DOHH2 (cell line): ENCODE measurements around the gene CNTN1.

Source experiments
- H3F3A ChIP-seq: fragments of 200-600 bp; sonication (generic), shearing (Covaris generic); 2 replicates; pipeline ENCODE4 v1.6.0; 2016; ENCODE audit warnings: antibody characterized with exemption, mild to moderate bottlenecking; ENCODE audit not compliant: control insufficient read depth, insufficient read depth
- H3K27ac ChIP-seq: fragments of 200-600 bp; sonication (generic); 2 replicates; pipeline ENCODE4 v1.5.1; 2014; ENCODE audit warnings: low read depth, mild to moderate bottlenecking, low read length, moderate library complexity
- H3K27me3 ChIP-seq: fragments of 200-600 bp; sonication (generic); 2 replicates; pipeline ENCODE4 v1.6.1; 2014; ENCODE audit warnings: mild to moderate bottlenecking, low read length, mixed read lengths; ENCODE audit not compliant: control insufficient read depth
- H3K36me3 ChIP-seq: fragments of 200-600 bp; sonication (generic); 2 replicates; pipeline ENCODE4 v1.6.1; 2014; ENCODE audit warnings: mild to moderate bottlenecking, low read length, moderate library complexity, mixed read lengths; ENCODE audit not compliant: control insufficient read depth
- H3K4me1 ChIP-seq: fragments of 200-600 bp; sonication (generic); 2 replicates; pipeline ENCODE4 v1.6.1; 2014; ENCODE audit warnings: mild to moderate bottlenecking, low read length, mixed read lengths; ENCODE audit not compliant: control insufficient read depth
- H3K4me2 ChIP-seq: fragments of 200-600 bp; sonication (generic); 2 replicates; pipeline ENCODE4 v1.6.0; 2014; ENCODE audit warnings: mild to moderate bottlenecking, low read length, moderate library complexity
- H3K4me3 ChIP-seq: fragments of 200-600 bp; sonication (generic); 2 replicates; pipeline ENCODE4 v1.5.1; 2014; ENCODE audit warnings: mild to moderate bottlenecking, low read length, mixed read lengths
- H3K79me2 ChIP-seq: fragments of 200-600 bp; sonication (generic); 2 replicates; pipeline ENCODE4 v1.6.1; 2014; ENCODE audit warnings: mild to moderate bottlenecking, low read length, mixed read lengths; ENCODE audit not compliant: control insufficient read depth
- H3K9me2 ChIP-seq: fragments of 200-600 bp; sonication (generic); replicated peaks from 2 replicates; pipeline ENCODE4 v1.6.1; 2014; ENCODE audit warnings: mild to moderate bottlenecking, low read length, mixed read lengths; ENCODE audit not compliant: control insufficient read depth
- H3K9me3 ChIP-seq: fragments of 200-600 bp; sonication (generic); 2 replicates; pipeline ENCODE4 v1.6.1; 2014; ENCODE audit warnings: antibody characterized with exemption, low read length, mixed read lengths; ENCODE audit not compliant: control insufficient read depth, insufficient read depth
- H4K20me1 ChIP-seq: fragments of 200-600 bp; sonication (generic); 2 replicates; pipeline ENCODE4 v1.6.0; 2014; ENCODE audit warnings: low read depth, mild to moderate bottlenecking, antibody characterized with exemption, low read length, moderate library complexity; ENCODE audit not compliant: control insufficient read depth, insufficient read depth
- CTCF ChIP-seq: fragments of 200-600 bp; sonication (generic); IDR thresholded peaks from one replicate; pipeline ENCODE4 v1.5.1; 2014; ENCODE audit warnings: antibody characterized with exemption, mild to moderate bottlenecking, low read depth, low read length; ENCODE audit not compliant: poor library complexity, severe bottlenecking
- EZH2phosphoT487 ChIP-seq: fragments of 200-600 bp; sonication (generic); IDR thresholded peaks from 2 replicates; pipeline ENCODE4 v1.6.1; 2017; ENCODE audit warnings: borderline replicate concordance, mild to moderate bottlenecking, antibody characterized with exemption, low read length, moderate library complexity, mixed read lengths

The CNTN1 gene

DNA sequence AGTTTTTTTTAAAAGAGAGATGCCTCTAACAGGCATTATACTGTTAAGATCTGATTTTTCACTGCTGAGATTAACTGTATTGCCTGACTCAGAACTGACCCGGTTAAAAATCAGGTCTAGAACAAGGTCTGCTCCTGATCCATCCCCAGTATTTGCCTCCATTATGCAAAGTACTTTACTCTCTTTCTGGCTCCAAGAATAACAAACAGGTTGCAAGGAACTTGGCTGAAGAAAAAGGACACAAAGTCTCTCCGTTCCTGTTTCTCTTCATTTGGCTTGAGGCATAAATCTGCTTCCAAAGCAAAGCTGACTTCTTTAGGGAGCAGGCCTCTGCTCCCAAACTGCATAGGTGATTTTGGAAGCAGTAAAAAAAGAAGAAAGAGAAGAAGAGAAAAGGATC lies 296.6 kb downstream of the CNTN1 start:
- TF ChIP-seq CTCF, result no peak
- TF ChIP-seq EZH2phosphoT487, result no peak
- Histone ChIP-seq H4K20me1 (no peaks in the 10 kb centered on the region), H3K4me1 (no peaks in the 10 kb centered on the region), H3K36me3 (no peaks in the 10 kb centered on the region), H3K9me3 (no peaks in the 10 kb centered on the region), H3K4me2 (no peak overlapping the region), H3K79me2 (no peaks in the 10 kb centered on the region), H3K27ac (no peak overlapping the region), H3F3A (no peaks in the 10 kb centered on the region), H3K27me3 (no peaks in the 10 kb centered on the region; the same call in 1 of the 2 replicates), H3K9me2 (no peaks in the 10 kb centered on the region), H3K4me3 (no peak overlapping the region)

DNA sequence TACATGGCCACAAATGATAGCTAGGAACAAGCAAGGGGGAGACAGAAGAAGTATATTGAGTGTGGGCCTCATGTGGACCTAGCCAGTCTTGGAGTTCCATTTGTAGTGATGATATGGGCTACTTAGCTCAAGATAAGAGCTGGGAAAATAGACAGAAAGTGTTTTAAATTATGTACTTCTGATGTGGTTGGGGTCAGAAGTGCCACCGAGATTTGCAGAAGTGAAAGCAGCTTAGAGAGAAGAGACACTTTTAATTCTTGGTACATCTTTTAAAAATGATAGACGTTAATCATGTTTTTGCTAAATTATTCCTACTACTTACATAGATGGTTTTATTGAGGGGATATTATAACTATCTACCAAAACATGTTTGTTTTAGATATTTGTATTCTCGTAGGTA lies 297.5 kb downstream of the CNTN1 start:
- no peaks in the 10 kb centered on the region for H3K79me2 ChIP-seq
- no peak overlapping the region for H3K4me2 ChIP-seq
- no peaks in the 10 kb centered on the region for H4K20me1 ChIP-seq
- no peaks in the 10 kb centered on the region for H3F3A ChIP-seq
- no peaks in the 10 kb centered on the region for H3K36me3 ChIP-seq
- TF ChIP-seq EZH2phosphoT487, result no peak
- H3K4me3 ChIP-seq, result no peak overlapping the region
- H3K27me3 ChIP-seq, result no peaks in the 10 kb centered on the region; the same call in 1 of the 2 replicates
- no peaks in the 10 kb centered on the region for H3K9me2 ChIP-seq
- no peak overlapping the region for H3K27ac ChIP-seq
- no peaks in the 10 kb centered on the region for H3K9me3 ChIP-seq
- no peaks in the 10 kb centered on the region for H3K4me1 ChIP-seq

DNA sequence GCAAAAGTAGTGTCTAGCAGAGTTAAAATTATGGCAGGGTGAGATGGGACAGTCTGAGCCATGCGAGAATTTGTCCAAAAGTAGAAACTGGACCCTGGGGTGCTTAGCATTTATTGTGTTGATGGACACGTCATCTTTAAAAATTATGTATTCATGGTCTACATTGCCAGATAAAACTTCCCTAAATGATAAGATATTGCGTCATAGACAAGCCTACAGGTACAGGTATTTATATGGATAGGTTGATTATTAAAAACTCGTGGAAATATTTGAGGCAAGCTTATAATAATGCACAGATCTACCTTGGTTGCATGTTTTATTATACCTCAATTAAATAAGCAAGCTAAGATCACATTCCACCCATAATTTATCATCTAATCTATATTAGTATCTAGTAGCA lies 299.9 kb downstream of the CNTN1 start:
- Histone ChIP-seq H3K9me3 (no peaks in the 10 kb centered on the region), H3K4me1 (no peaks in the 10 kb centered on the region), H4K20me1 (no peaks in the 10 kb centered on the region), H3K36me3 (no peaks in the 10 kb centered on the region), H3F3A (no peaks in the 10 kb centered on the region), H3K9me2 (no peaks in the 10 kb centered on the region), H3K79me2 (no peaks in the 10 kb centered on the region), H3K27me3 (no peaks in the 10 kb centered on the region), H3K4me2 (no peak overlapping the region), H3K4me3 (no peak overlapping the region), H3K27ac (no peak overlapping the region)
- TF ChIP-seq CTCF (no peak), EZH2phosphoT487 (no peak)

- no peak overlapping the region for H3K27ac ChIP-seq
- no peaks in the 10 kb centered on the region for H3K36me3 ChIP-seq
- no peaks in the 10 kb centered on the region for H3K9me3 ChIP-seq
- no peaks in the 10 kb centered on the region for H4K20me1 ChIP-seq
- H3K79me2 ChIP-seq, result no peaks in the 10 kb centered on the region
- H3F3A ChIP-seq, result no peaks in the 10 kb centered on the region
- no peaks in the 10 kb centered on the region for H3K9me2 ChIP-seq
- TF ChIP-seq CTCF (no peak), EZH2phosphoT487 (no peak)
- no peak overlapping the region for H3K4me2 ChIP-seq
- H3K4me3 ChIP-seq, result no peak overlapping the region
- no peaks in the 10 kb centered on the region for H3K27me3 ChIP-seq
- H3K4me1 ChIP-seq, result no peaks in the 10 kb centered on the region
These were observed 300.4 kb downstream of the CNTN1 start for GRCh38 chr12:40992674-40993073.
